GM23338 (cell line): Measurements from ENCODE around the gene SMAD3. TPM values are rescaled to one million over a fixed set of nuclear protein-coding genes. Genes with fewer than 3 reads are reported as not detected.

Source experiments
- ATAC-seq: fragments of 200-7000 bp; cut with Tn5 transposase; 3 replicates; pipeline ENCODE4 v1.9.1; 2020
- DNase-seq: peaks from one replicate; pipeline ENCODE4 v3.0.0-alpha.2; 2015; ENCODE audit warnings: low spot score
- H2AFZ ChIP-seq: fragments of 200-600 bp; sonication (generic); 2 replicates; pipeline ENCODE4 v1.8.0; 2016; ENCODE audit warnings: antibody characterized with exemption, mild to moderate bottlenecking, moderate library complexity
- H3F3A ChIP-seq: fragments of 200-600 bp; sonication (generic); replicated peaks from 2 replicates; pipeline ENCODE4 v1.8.0; 2017; ENCODE audit warnings: antibody characterized with exemption, mixed run types, low read depth
- H3K27ac ChIP-seq: fragments of 200-600 bp; sonication (generic); 2 replicates; pipeline ENCODE4 v1.6.1; 2016; ENCODE audit warnings: low read depth
- H3K27me3 ChIP-seq: fragments of 200-600 bp; sonication (generic); 2 replicates; pipeline ENCODE4 v1.8.0; 2016; ENCODE audit warnings: mild to moderate bottlenecking, mixed run types, moderate library complexity; ENCODE audit not compliant: insufficient read depth
- H3K36me3 ChIP-seq: fragments of 200-600 bp; sonication (generic); 2 replicates; pipeline ENCODE4 v1.8.0; 2016; ENCODE audit warnings: mild to moderate bottlenecking; ENCODE audit not compliant: insufficient read depth
- H3K4me1 ChIP-seq: fragments of 200-600 bp; sonication (generic); 2 replicates; pipeline ENCODE4 v1.8.0; 2016; ENCODE audit warnings: mild to moderate bottlenecking, moderate library complexity; ENCODE audit not compliant: insufficient read depth
- H3K4me2 ChIP-seq: fragments of 200-600 bp; sonication (generic); 2 replicates; pipeline ENCODE4 v1.7.1; 2017; ENCODE audit warnings: mixed run types
- H3K4me3 ChIP-seq: fragments of 200-600 bp; sonication (generic); 2 replicates; pipeline ENCODE4 v1.6.1; 2016; ENCODE audit warnings: mixed run types
- H3K79me2 ChIP-seq: fragments of 200-600 bp; sonication (generic); replicated peaks from 2 replicates; pipeline ENCODE4 v1.8.0; 2017; ENCODE audit warnings: mild to moderate bottlenecking; ENCODE audit not compliant: insufficient read depth
- H3K9me2 ChIP-seq: fragments of 200-600 bp; sonication (generic); 2 replicates; pipeline ENCODE4 v1.8.0; 2017; ENCODE audit not compliant: insufficient read depth
- H4K20me1 ChIP-seq: fragments of 200-600 bp; sonication (generic); replicated peaks from 2 replicates; pipeline ENCODE4 v1.8.0; 2017; ENCODE audit warnings: mild to moderate bottlenecking; ENCODE audit not compliant: insufficient read depth
- H3K27ac Mint-ChIP-seq: 2 replicates; pipeline ENCODE4 v1.8.0; 2020; ENCODE audit warnings: inconsistent platforms, mild to moderate bottlenecking, moderate library complexity, mixed read lengths
- H3K27me3 Mint-ChIP-seq: 3 replicates; pipeline ENCODE4 v1.8.0; 2022; ENCODE audit warnings: low read depth, mild to moderate bottlenecking, moderate library complexity, mixed read lengths, inconsistent platforms; ENCODE audit not compliant: insufficient read depth, poor library complexity
- H3K36me3 Mint-ChIP-seq: 3 replicates; pipeline ENCODE4 v1.8.0; 2021; ENCODE audit warnings: low read depth, mild to moderate bottlenecking, inconsistent platforms, moderate library complexity, mixed read lengths
- H3K4me1 Mint-ChIP-seq: 3 replicates; pipeline ENCODE4 v1.8.0; 2020; ENCODE audit warnings: mild to moderate bottlenecking, inconsistent platforms, mixed read lengths
- H3K4me3 Mint-ChIP-seq: 3 replicates; pipeline ENCODE4 v1.8.0; 2021; ENCODE audit warnings: moderate library complexity, mild to moderate bottlenecking, inconsistent platforms, mixed read lengths
- H3K9me3 Mint-ChIP-seq: 3 replicates; pipeline ENCODE4 v1.8.0; 2020; ENCODE audit warnings: moderate library complexity, mild to moderate bottlenecking, inconsistent platforms, mixed read lengths
- CREB1 ChIP-seq: fragments of 250-450 bp; sonication (Bioruptor Pico); IDR thresholded peaks from 2 replicates; pipeline ENCODE4 v1.5.0; 2020; ENCODE audit warnings: low read depth, mild to moderate bottlenecking, moderate library complexity
- CTCF ChIP-seq, 2 experiments: fragments of 200-600 bp in 1 of 2; sonication (generic) in 1 of 2; conservative IDR thresholded peaks; 2 replicates each; pipeline versions ENCODE4 v1.5.1 to v1.6.1; 2016 to 2017; ENCODE audit warnings: antibody characterized with exemption in 2 of 2, low read depth in 2 of 2, mild to moderate bottlenecking in 2 of 2, moderate library complexity in 1 of 2
- ETS1 ChIP-seq: IDR thresholded peaks from 2 replicates; pipeline ENCODE4 v1.6.1; 2016; ENCODE audit warnings: antibody characterized with exemption
- EZH2 ChIP-seq: fragments of 200-600 bp; sonication (generic); IDR thresholded peaks from one replicate; pipeline ENCODE4 v1.8.0; 2017; ENCODE audit warnings: antibody characterized with exemption, mild to moderate bottlenecking, low read depth; ENCODE audit not compliant: unreplicated experiment
- EZH2phosphoT487 ChIP-seq: fragments of 200-600 bp; sonication (generic); IDR thresholded peaks from one replicate; pipeline ENCODE4 v1.8.1; 2018; ENCODE audit warnings: antibody characterized with exemption; ENCODE audit not compliant: unreplicated experiment
- JUNB ChIP-seq: IDR thresholded peaks from one replicate; pipeline ENCODE4 v1.6.1; 2016; ENCODE audit warnings: antibody characterized with exemption; ENCODE audit not compliant: unreplicated experiment
- NANOG ChIP-seq: IDR thresholded peaks from 2 replicates; pipeline ENCODE4 v1.6.1; 2016; ENCODE audit warnings: antibody characterized with exemption, borderline replicate concordance
- POLR2AphosphoS5 ChIP-seq: IDR thresholded peaks from 2 replicates; pipeline ENCODE4 v1.6.1; 2016; ENCODE audit warnings: antibody characterized with exemption, low read depth
- REST ChIP-seq: IDR thresholded peaks from one replicate; pipeline ENCODE4 v1.6.1; 2018; ENCODE audit warnings: antibody characterized with exemption; ENCODE audit not compliant: unreplicated experiment
- STAT1 ChIP-seq: IDR thresholded peaks from one replicate; pipeline ENCODE4 v1.6.1; 2016; ENCODE audit warnings: antibody characterized with exemption; ENCODE audit not compliant: unreplicated experiment
- ZNF114 ChIP-seq: fragments of 250-450 bp; sonication (Bioruptor Pico); IDR thresholded peaks from 2 replicates; pipeline ENCODE4 v1.5.0; 2020; ENCODE audit warnings: mild to moderate bottlenecking, moderate library complexity
- ZNF331 ChIP-seq: fragments of 250-450 bp; sonication (Bioruptor Pico); IDR thresholded peaks from 2 replicates; pipeline ENCODE4 v1.5.0; 2020; ENCODE audit warnings: low read depth, mild to moderate bottlenecking, moderate library complexity
- ZNF462 ChIP-seq: fragments of 250-450 bp; sonication (Bioruptor Pico); IDR thresholded peaks from 2 replicates; pipeline ENCODE4 v1.5.0; 2020; ENCODE audit warnings: mild to moderate bottlenecking, moderate library complexity
- polyA plus RNA-seq: library from polyadenylated mRNA; unstranded; fragments of >200 nt; fragmentation: Nextera tagmentation; extraction: Ambion mirVana; gene quantifications from 2 replicates; pipeline ENCODE4 v1.2.1, GENCODE V29; 2016
- total RNA-seq: library from RNA; depleted of rRNA; stranded (reverse); fragments of >200 nt; shearing (Covaris generic); gene quantifications from 2 replicates; pipeline ENCODE4 v1.2.3, GENCODE V29; 2014

Gene SMAD3
- total and polyA plus RNA-seq, 2 experiments from 2014 or later, result 4.9 to 11.6 TPM

GRCh38 chr15:67172172-67172571 lies 106.8 kb downstream of the SMAD3 start:
- Histone ChIP-seq H3K9me2 (no peaks in the 10 kb centered on the region), H3K79me2 (no peaks in the 10 kb centered on the region), H3K27ac (no peak overlapping the region), H3K4me2 (no peak overlapping the region), H3K36me3 (no peaks in the 10 kb centered on the region; the same call in 1 of the 2 replicates), H2AFZ (no peak overlapping the region), H4K20me1 (no peaks in the 10 kb centered on the region), H3K4me1 (peaks cover 7% of the 10 kb centered on the region; the same call in 1 of the 2 replicates), H3K4me3 (no peak overlapping the region), H3F3A (no peaks in the 10 kb centered on the region), H3K27me3 (no peaks in the 10 kb centered on the region)
- H3K4me3 Mint-ChIP-seq, result no peak overlapping the region
- H3K4me1 Mint-ChIP-seq, result peaks cover 52% of the 10 kb centered on the region
- H3K27ac Mint-ChIP-seq, result no peak overlapping the region
- H3K36me3 Mint-ChIP-seq, result peaks cover 17% of the 10 kb centered on the region
- no peak for ATAC-seq
- H3K27me3 Mint-ChIP-seq, result peaks cover 14% of the 10 kb centered on the region
- no peak for DNase-seq
- no peak for TF ChIP-seq ZNF114 (CRISPR knock-in tag)
- TF ChIP-seq CTCF (conservative IDR thresholded peaks at IDR 0.05; ENCODE audit: low read depth in 2 of 2), result no peak
- no peak for TF ChIP-seq ZNF331 (CRISPR knock-in tag)
- no peak for TF ChIP-seq NANOG
- TF ChIP-seq REST, result no peak
- no peak for TF ChIP-seq ETS1
- no peak for TF ChIP-seq POLR2AphosphoS5
- no peak for TF ChIP-seq JUNB
- no peak for TF ChIP-seq STAT1
- no peak for TF ChIP-seq EZH2phosphoT487
- no peak for TF ChIP-seq CREB1 (CRISPR knock-in tag)
- TF ChIP-seq EZH2, result no peak
- no peak for TF ChIP-seq ZNF462 (CRISPR knock-in tag)
- no peaks in the 10 kb centered on the region; the same call in 2 of the 3 replicates for H3K9me3 Mint-ChIP-seq
